Spleen (tissue), 7 donors: Measurements from ENCODE around the gene TOM1L1.

Source experiments
- CTCF ChIP-seq, 11 experiments: fragments of 200-600 bp in 7 of 11; fragments of 450-650 bp in 4 of 11; sonication (generic) in 4 of 11; IDR thresholded peaks in 8 of 11; conservative IDR thresholded peaks in 3 of 11; 1 replicate in 7 of 11; 2 replicates in 4 of 11; pipeline versions ENCODE4 v1.4.0 to v1.8.0; 2016 to 2021; ENCODE audit warnings: antibody characterized with exemption in 11 of 11, inconsistent platforms in 4 of 11, mild to moderate bottlenecking in 1 of 11
- POLR2A ChIP-seq, 3 donors: fragments of 450-650 bp; IDR thresholded peaks; one replicate each; pipeline ENCODE4 v1.5.1; 2017; ENCODE audit warnings: antibody characterized with exemption in 3 of 3, mild to moderate bottlenecking in 1 of 3
- POLR2AphosphoS5 ChIP-seq, 3 donors: sonication (generic); formaldehyde crosslinking; IDR thresholded peaks; one replicate each; pipeline ENCODE4 v1.5.1; 2017; ENCODE audit warnings: antibody characterized with exemption in 3 of 3
- donor health status: DM: no; HTN: no; CAD: no; lungs with moderate emphysema.
- donor health status: DM: no; HTN: no; CAD: no.
- donor health status: DM: no; HTN: no; CAD: no.

GRCh38 chr17:54956791-54957190 lies 56.1 kb downstream of the TOM1L1 start:
- TF ChIP-seq POLR2A (IDR thresholded peaks at IDR 0.05): no peak
- no peak for TF ChIP-seq CTCF (IDR thresholded peaks at IDR 0.05 in 8 of 11, conservative IDR thresholded peaks at IDR 0.05 in 3 of 11)
- no peak for TF ChIP-seq POLR2AphosphoS5 (IDR thresholded peaks at IDR 0.05)
